ENCODE data around the gene PAX9.

Gene PAX9

DNA sequence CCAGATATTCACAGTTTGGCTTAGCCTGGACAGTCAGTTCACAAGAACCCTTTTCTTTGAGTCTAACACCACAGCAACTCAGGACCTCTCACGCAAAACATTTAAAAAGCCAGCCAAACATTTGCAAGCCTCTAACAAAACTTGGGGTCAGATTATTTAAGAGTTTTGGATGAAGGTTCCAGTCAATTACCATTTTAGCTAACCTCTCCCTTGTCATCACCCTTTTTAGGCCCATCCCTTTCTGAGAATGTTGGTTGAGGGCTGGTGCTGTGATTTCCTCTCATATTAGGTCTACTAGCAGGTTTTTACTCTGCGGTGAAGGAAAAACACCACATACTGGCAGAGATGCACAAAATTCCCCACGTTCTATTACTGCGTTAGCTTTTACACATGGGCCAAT lies 20.7 kb downstream of the PAX9 start:
- H3K9me2 ChIP-seq (replicated peaks; ENCODE audit: insufficient read depth, low read length): no peaks in the 10 kb centered on the region
- H3K4me2 ChIP-seq (ENCODE audit: low read depth, low read length, poor library complexity, severe bottlenecking): no peak overlapping the region
- H3K9me3 ChIP-seq (ENCODE audit: insufficient read depth, low read length): no peaks in the 10 kb centered on the region
- no peaks in the 10 kb centered on the region for H3K36me3 ChIP-seq (ENCODE audit: low read length)
- TF ChIP-seq, protein P1, sequence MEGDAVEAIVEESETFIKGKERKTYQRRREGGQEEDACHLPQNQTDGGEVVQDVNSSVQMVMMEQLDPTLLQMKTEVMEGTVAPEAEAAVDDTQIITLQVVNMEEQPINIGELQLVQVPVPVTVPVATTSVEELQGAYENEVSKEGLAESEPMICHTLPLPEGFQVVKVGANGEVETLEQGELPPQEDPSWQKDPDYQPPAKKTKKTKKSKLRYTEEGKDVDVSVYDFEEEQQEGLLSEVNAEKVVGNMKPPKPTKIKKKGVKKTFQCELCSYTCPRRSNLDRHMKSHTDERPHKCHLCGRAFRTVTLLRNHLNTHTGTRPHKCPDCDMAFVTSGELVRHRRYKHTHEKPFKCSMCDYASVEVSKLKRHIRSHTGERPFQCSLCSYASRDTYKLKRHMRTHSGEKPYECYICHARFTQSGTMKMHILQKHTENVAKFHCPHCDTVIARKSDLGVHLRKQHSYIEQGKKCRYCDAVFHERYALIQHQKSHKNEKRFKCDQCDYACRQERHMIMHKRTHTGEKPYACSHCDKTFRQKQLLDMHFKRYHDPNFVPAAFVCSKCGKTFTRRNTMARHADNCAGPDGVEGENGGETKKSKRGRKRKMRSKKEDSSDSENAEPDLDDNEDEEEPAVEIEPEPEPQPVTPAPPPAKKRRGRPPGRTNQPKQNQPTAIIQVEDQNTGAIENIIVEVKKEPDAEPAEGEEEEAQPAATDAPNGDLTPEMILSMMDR (IDR thresholded peaks at IDR 0.05; ENCODE audit: insufficient read depth, low read length, poor library complexity, severe bottlenecking): no peak
- no peak for TF ChIP-seq EZH2phosphoT487 (conservative IDR thresholded peaks at IDR 0.05; ENCODE audit: low read length)
- no peak overlapping the region for H3K27ac ChIP-seq (ENCODE audit: low read depth, low read length)
- H3K4me3 ChIP-seq (ENCODE audit: insufficient read depth, low read length, poor library complexity, severe bottlenecking): no peak overlapping the region
- H2AFZ ChIP-seq (ENCODE audit: low read depth, low read length, severe bottlenecking): no peak overlapping the region
- no peak overlapping the region for H3K9ac ChIP-seq (ENCODE audit: low read length)
- no peaks in the 10 kb centered on the region for H3K79me2 ChIP-seq (ENCODE audit: insufficient read depth, low read length)
- no peaks in the 10 kb centered on the region for H3F3A ChIP-seq (ENCODE audit: insufficient read depth)
- H3K27me3 ChIP-seq (ENCODE audit: low read length): no peaks in the 10 kb centered on the region
- H4K20me1 ChIP-seq (ENCODE audit: low read depth, low read length): no peaks in the 10 kb centered on the region

DNA sequence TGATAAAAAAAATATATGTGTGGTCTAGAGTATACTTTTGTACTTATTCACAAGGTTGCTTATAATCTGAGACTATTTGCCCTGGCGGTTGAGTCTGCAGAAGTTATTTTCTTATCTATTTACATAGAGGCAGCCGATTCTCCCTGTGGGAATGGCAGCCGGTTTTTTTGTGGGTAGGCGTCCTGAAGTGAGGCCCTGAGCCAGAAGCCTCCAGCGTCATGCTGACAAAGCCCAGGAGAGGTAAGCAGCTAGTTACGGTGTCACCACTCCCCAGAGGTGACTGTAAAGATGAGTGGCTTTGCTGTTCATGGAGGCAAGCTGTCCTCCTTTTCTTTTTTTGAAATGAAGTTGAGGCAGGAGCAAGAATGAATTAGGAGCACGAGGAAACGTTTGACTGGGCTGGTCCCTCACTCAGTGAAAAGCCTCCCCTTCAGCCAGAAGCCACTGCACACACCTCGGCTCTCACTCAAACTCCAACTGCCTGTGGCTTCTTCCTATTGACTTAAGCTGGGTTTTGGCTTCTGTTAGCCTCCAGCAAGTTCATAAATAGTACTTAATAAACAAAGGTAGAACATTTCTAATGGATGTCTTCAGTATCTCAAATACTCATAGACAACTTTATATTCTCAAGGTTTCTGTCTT lies 21.5 kb downstream of the PAX9 start:
- TF ChIP-seq, protein P1 (IDR thresholded peaks at IDR 0.05; ENCODE audit: insufficient read depth, low read length, poor library complexity, severe bottlenecking): no peak
- TF ChIP-seq EZH2phosphoT487 (conservative IDR thresholded peaks at IDR 0.05; ENCODE audit: low read length): no peak
- Histone ChIP-seq H3F3A (ENCODE audit: insufficient read depth) (no peaks in the 10 kb centered on the region), H3K4me3 (ENCODE audit: insufficient read depth, low read length, poor library complexity, severe bottlenecking) (no peak overlapping the region), H3K79me2 (ENCODE audit: insufficient read depth, low read length) (no peaks in the 10 kb centered on the region), H3K27me3 (ENCODE audit: low read length) (no peaks in the 10 kb centered on the region), H3K9ac (ENCODE audit: low read length) (no peak overlapping the region), H3K4me2 (ENCODE audit: low read depth, low read length, poor library complexity, severe bottlenecking) (peak overlapping the region; percentile 13), H3K36me3 (ENCODE audit: low read length) (no peaks in the 10 kb centered on the region), H3K9me2 (replicated peaks; ENCODE audit: insufficient read depth, low read length) (no peaks in the 10 kb centered on the region), H2AFZ (ENCODE audit: low read depth, low read length, severe bottlenecking) (peak overlapping the region; percentile 9), H3K9me3 (ENCODE audit: insufficient read depth, low read length) (no peaks in the 10 kb centered on the region), H4K20me1 (ENCODE audit: low read depth, low read length) (no peaks in the 10 kb centered on the region), H3K27ac (ENCODE audit: low read depth, low read length) (no peak overlapping the region)

DNA sequence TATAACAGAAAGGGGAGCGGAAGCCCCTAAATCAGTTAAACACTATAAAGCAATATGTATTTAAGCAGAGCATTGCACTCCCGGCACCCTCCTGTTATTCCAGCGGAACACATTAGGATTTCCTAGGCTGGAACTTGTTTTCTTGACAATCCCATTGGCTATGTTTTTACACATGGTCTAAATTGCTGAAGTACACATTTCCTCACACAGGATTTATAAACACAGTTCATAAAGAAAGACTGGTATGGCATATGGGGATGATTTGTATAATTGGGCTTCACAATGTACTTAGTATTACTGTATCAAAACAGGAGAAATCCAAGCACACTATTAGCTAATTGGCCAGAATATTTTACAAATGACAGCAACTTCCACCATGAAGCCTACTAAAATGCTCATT lies 23.3 kb downstream of the PAX9 start:
- Histone ChIP-seq H3K27ac (ENCODE audit: low read depth, low read length) (no peak overlapping the region), H3F3A (ENCODE audit: insufficient read depth) (no peaks in the 10 kb centered on the region), H3K4me3 (ENCODE audit: insufficient read depth, low read length, poor library complexity, severe bottlenecking) (no peak overlapping the region), H3K9me2 (replicated peaks; ENCODE audit: insufficient read depth, low read length) (no peaks in the 10 kb centered on the region), H3K4me2 (ENCODE audit: low read depth, low read length, poor library complexity, severe bottlenecking) (peak overlapping the region; percentile 46), H3K9ac (ENCODE audit: low read length) (peak overlapping the region; percentile 40; the same call in 1 of the 2 replicates), H3K9me3 (ENCODE audit: insufficient read depth, low read length) (no peaks in the 10 kb centered on the region), H3K36me3 (ENCODE audit: low read length) (no peaks in the 10 kb centered on the region), H3K79me2 (ENCODE audit: insufficient read depth, low read length) (no peaks in the 10 kb centered on the region), H3K27me3 (ENCODE audit: low read length) (no peaks in the 10 kb centered on the region), H4K20me1 (ENCODE audit: low read depth, low read length) (no peaks in the 10 kb centered on the region), H2AFZ (ENCODE audit: low read depth, low read length, severe bottlenecking) (no peak overlapping the region)
- TF ChIP-seq, protein P1 (IDR thresholded peaks at IDR 0.05; ENCODE audit: insufficient read depth, low read length, poor library complexity, severe bottlenecking): no peak
- no peak for TF ChIP-seq EZH2phosphoT487 (conservative IDR thresholded peaks at IDR 0.05; ENCODE audit: low read length)

Data from SU-DHL-6 (cell line).